OCI-LY3 (cell line): Measurements from ENCODE around the gene FERMT2.

Experiments
- H2AFZ ChIP-seq: fragments of 200-600, 300-600 bp; shearing (Covaris generic); 2 replicates; pipeline ENCODE4 v1.6.0; 2014; ENCODE audit warnings: antibody characterized with exemption, low read depth, low read length
- H3K27ac ChIP-seq: fragments of 200-600, 300-600 bp; sonication (generic); 2 replicates; pipeline ENCODE4 v1.5.1; 2014; ENCODE audit warnings: mild to moderate bottlenecking, low read length, moderate library complexity, mixed read lengths
- H3K27me3 ChIP-seq: fragments of 200-600, 300-600 bp; sonication (generic); 2 replicates; pipeline ENCODE4 v1.6.1; 2014; ENCODE audit warnings: low read depth, low read length, mixed read lengths
- H3K36me3 ChIP-seq: fragments of 200-600, 300-600 bp; sonication (generic); replicated peaks from 2 replicates; pipeline ENCODE3; 2014; ENCODE audit warnings: low read depth, low read length, mixed read lengths
- H3K4me1 ChIP-seq: fragments of 300-600, 200-600 bp; sonication (generic); 2 replicates; pipeline ENCODE4 v1.6.1; 2014; ENCODE audit warnings: low read length, mixed read lengths
- H3K4me2 ChIP-seq: fragments of 200-600, 300-600 bp; sonication (generic); 2 replicates; pipeline ENCODE4 v1.6.1; 2014; ENCODE audit warnings: low read length, mixed read lengths
- H3K4me3 ChIP-seq: fragments of 300-600, 200-600 bp; sonication (generic); 2 replicates; pipeline ENCODE4 v1.5.1; 2014; ENCODE audit warnings: antibody characterized with exemption, mild to moderate bottlenecking, low read length, moderate library complexity
- H3K79me2 ChIP-seq: fragments of 300-600, 200-600 bp; shearing (Covaris generic); 2 replicates; pipeline ENCODE4 v1.6.1; 2014; ENCODE audit warnings: mild to moderate bottlenecking, low read length, mixed read lengths
- H3K9ac ChIP-seq: fragments of 300-600, 200-600 bp; shearing (Covaris generic); 2 replicates; pipeline ENCODE4 v1.6.0; 2014; ENCODE audit warnings: mild to moderate bottlenecking, low read length, moderate library complexity
- H3K9me3 ChIP-seq: fragments of 200-600, 300-600 bp; shearing (Covaris generic); 2 replicates; pipeline ENCODE4 v1.6.1; 2014; ENCODE audit warnings: low read length, mixed read lengths; ENCODE audit not compliant: insufficient read depth
- H4K20me1 ChIP-seq: fragments of 200-600, 300-600 bp; sonication (generic); 2 replicates; pipeline ENCODE4 v1.6.1; 2016; ENCODE audit warnings: low read length, mixed read lengths; ENCODE audit not compliant: insufficient read depth
- EZH2phosphoT487 ChIP-seq: fragments of 200-600 bp; shearing (Covaris generic); IDR thresholded peaks from 2 replicates; pipeline ENCODE4 v1.6.1; 2018; ENCODE audit warnings: antibody characterized with exemption, mixed run types, low read depth
- TF ChIP-seq, protein P1 (sequence below): fragments of 200-600, 300-600 bp; sonication (generic); IDR thresholded peaks from 2 replicates; pipeline ENCODE4 v1.5.1; 2014; ENCODE audit warnings: antibody characterized with exemption, low read length, low read depth

FERMT2 gene

GRCh38 chr14:52825085-52825484, 125.8 kb downstream of the FERMT2 start:
- no peak overlapping the region for H3K9ac ChIP-seq
- H3K4me3 ChIP-seq: no peak overlapping the region
- H3K4me1 ChIP-seq: peaks cover 11% of the 10 kb centered on the region
- peaks cover 3% of the 10 kb centered on the region; the same call in 1 of the 2 replicates for H3K27me3 ChIP-seq
- no peaks in the 10 kb centered on the region for H3K79me2 ChIP-seq
- no peaks in the 10 kb centered on the region for H3K9me3 ChIP-seq
- no peak overlapping the region for H2AFZ ChIP-seq
- no peaks in the 10 kb centered on the region for H3K36me3 ChIP-seq
- no peak overlapping the region for H3K27ac ChIP-seq
- no peaks in the 10 kb centered on the region for H4K20me1 ChIP-seq
- TF ChIP-seq EZH2phosphoT487: no peak
- TF ChIP-seq, protein P1, sequence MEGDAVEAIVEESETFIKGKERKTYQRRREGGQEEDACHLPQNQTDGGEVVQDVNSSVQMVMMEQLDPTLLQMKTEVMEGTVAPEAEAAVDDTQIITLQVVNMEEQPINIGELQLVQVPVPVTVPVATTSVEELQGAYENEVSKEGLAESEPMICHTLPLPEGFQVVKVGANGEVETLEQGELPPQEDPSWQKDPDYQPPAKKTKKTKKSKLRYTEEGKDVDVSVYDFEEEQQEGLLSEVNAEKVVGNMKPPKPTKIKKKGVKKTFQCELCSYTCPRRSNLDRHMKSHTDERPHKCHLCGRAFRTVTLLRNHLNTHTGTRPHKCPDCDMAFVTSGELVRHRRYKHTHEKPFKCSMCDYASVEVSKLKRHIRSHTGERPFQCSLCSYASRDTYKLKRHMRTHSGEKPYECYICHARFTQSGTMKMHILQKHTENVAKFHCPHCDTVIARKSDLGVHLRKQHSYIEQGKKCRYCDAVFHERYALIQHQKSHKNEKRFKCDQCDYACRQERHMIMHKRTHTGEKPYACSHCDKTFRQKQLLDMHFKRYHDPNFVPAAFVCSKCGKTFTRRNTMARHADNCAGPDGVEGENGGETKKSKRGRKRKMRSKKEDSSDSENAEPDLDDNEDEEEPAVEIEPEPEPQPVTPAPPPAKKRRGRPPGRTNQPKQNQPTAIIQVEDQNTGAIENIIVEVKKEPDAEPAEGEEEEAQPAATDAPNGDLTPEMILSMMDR: no peak
- peak overlapping the region; percentile 35 for H3K4me2 ChIP-seq

DNA sequence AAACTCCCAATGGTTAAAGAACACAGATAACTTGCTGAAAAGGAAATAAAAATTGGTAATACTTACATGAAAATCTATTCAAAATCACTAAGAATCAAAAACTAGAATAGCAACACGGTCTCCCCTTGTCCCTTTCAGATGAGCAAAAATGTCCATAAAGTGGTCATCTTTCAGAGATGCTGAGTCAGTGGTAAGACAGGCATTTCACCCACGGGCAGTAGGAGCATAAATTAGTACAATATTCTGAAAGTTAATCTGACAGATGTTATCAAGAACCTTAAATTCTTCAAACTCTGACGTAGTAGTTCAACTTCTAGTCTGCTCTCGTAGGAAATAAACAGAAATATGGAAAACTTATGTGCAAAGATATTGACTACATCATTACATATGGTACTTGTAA, 126.4 kb downstream of the FERMT2 start:
- Histone ChIP-seq H3K4me3 (no peak overlapping the region), H3K9ac (no peak overlapping the region), H3K27ac (no peak overlapping the region), H2AFZ (no peak overlapping the region), H3K36me3 (no peaks in the 10 kb centered on the region), H3K4me1 (peaks cover 11% of the 10 kb centered on the region), H3K79me2 (no peaks in the 10 kb centered on the region), H3K4me2 (peak overlapping the region; percentile 35), H3K9me3 (no peaks in the 10 kb centered on the region), H4K20me1 (no peaks in the 10 kb centered on the region), H3K27me3 (peaks cover 3% of the 10 kb centered on the region; the same call in 1 of the 2 replicates)
- TF ChIP-seq, protein P1: no peak
- no peak for TF ChIP-seq EZH2phosphoT487

- Histone ChIP-seq H3K9me3 (no peaks in the 10 kb centered on the region), H3K4me2 (no peak overlapping the region), H4K20me1 (no peaks in the 10 kb centered on the region), H3K27me3 (peaks cover 3% of the 10 kb centered on the region; the same call in 1 of the 2 replicates), H3K79me2 (no peaks in the 10 kb centered on the region), H2AFZ (no peak overlapping the region), H3K4me1 (peaks cover 11% of the 10 kb centered on the region), H3K9ac (no peak overlapping the region), H3K4me3 (no peak overlapping the region), H3K36me3 (no peaks in the 10 kb centered on the region), H3K27ac (no peak overlapping the region)
- TF ChIP-seq, protein P1: no peak
- TF ChIP-seq EZH2phosphoT487: no peak
These were observed 129.0 kb downstream of the FERMT2 start for GRCh38 chr14:52821805-52822250.

GRCh38 chr14:52808101-52808500, 142.7 kb downstream of the FERMT2 start:
- Histone ChIP-seq H3K9ac (no peak overlapping the region), H3K4me3 (no peak overlapping the region), H3K79me2 (no peaks in the 10 kb centered on the region), H3K27ac (no peak overlapping the region), H2AFZ (no peak overlapping the region), H3K36me3 (no peaks in the 10 kb centered on the region), H4K20me1 (no peaks in the 10 kb centered on the region), H3K4me1 (no peaks in the 10 kb centered on the region), H3K9me3 (no peaks in the 10 kb centered on the region), H3K27me3 (no peaks in the 10 kb centered on the region), H3K4me2 (no peak overlapping the region)
- TF ChIP-seq EZH2phosphoT487: no peak
- TF ChIP-seq, protein P1: no peak
